HepG2 (cell line): ENCODE measurements around the gene UGT1A8. TPM values are rescaled to one million over a fixed set of nuclear protein-coding genes. Genes with fewer than 3 reads are reported as not detected.

ENCODE experiments used
- ATAC-seq: fragments of 200-7000 bp; cut with Tn5 transposase; 3 replicates; pipeline ENCODE4 v1.9.1; 2020; ENCODE audit warnings: mild to moderate bottlenecking, moderate library complexity
- BruUV-seq: library from RNA; stranded (reverse); fragments of 400-500 nt; replicated peaks from 2 replicates; lab custom pipeline; 2021; lab: Mats Ljungman, UMichigan
- CTCF ChIA-PET: fragments of 300-600 bp; formaldehyde crosslinking; extraction: SDS; loops from one replicate; lab custom pipeline; 2021; ENCODE audit warnings: low total read pairs, inconsistent platforms, low intra/inter-chr PET ratio; lab: Yijun Ruan, JAX
- POLR2A ChIA-PET: fragments of 350-600 bp; sonication (Branson Sonifier 250); formaldehyde crosslinking; loops from one replicate; lab custom pipeline; 2020; ENCODE audit warnings: antibody characterized with exemption, inconsistent platforms; lab: Yijun Ruan, JAX
- DNase-seq: peaks from one replicate; pipeline ENCODE4 v3.0.0-alpha.2; 2015; ENCODE audit warnings: low spot score
- FAIRE-seq: peaks from 3 replicates; lab custom pipeline; 2011; peaks lifted over from hg19 to GRCh38; lab: Jason Lieb, UNC
- H2AFZ ChIP-seq: one replicate; pipeline ENCODE4 v1.6.1; 2011; ENCODE audit warnings: low read length, inconsistent platforms
- H3K27ac ChIP-seq: fragments of 300-600 bp; 3 replicates; pipeline ENCODE4 v1.8.0; 2011; ENCODE audit warnings: mixed run types, mild to moderate bottlenecking, mixed read lengths, low read length, inconsistent platforms; ENCODE audit not compliant: insufficient read depth; ENCODE audit errors: extremely low read length
- H3K27me3 ChIP-seq, 2 experiments: fragments of 200-600 bp in 1 of 2; 2 replicates in 1 of 2; 3 replicates in 1 of 2; pipeline versions ENCODE4 v1.6.0 to v1.8.0; 2011; ENCODE audit warnings: low read length in 2 of 2, mild to moderate bottlenecking in 2 of 2, moderate library complexity in 2 of 2, inconsistent platforms in 1 of 2; ENCODE audit not compliant: insufficient read depth in 2 of 2, control insufficient read depth in 1 of 2
- H3K36me3 ChIP-seq, 2 experiments: fragments of 200-600 bp in 1 of 2; replicated peaks in 1 of 2; 2 replicates in 1 of 2; 3 replicates in 1 of 2; pipeline versions ENCODE4 v1.5.1 to v1.8.0; 2011; ENCODE audit warnings: low read length in 2 of 2, inconsistent platforms in 1 of 2; ENCODE audit not compliant: insufficient read depth in 2 of 2, control insufficient read depth in 1 of 2
- H3K4me1 ChIP-seq: 2 replicates; pipeline ENCODE4 v1.5.1; 2012; ENCODE audit warnings: low read length, inconsistent platforms; ENCODE audit not compliant: insufficient read depth
- H3K4me2 ChIP-seq: 2 replicates; pipeline ENCODE4 v1.6.0; 2011; ENCODE audit warnings: low read depth, low read length, inconsistent platforms
- H3K4me3 ChIP-seq, 3 experiments: fragments of 200-600 bp in 1 of 3; sonication (generic), shearing (Covaris generic) in 1 of 3; replicated peaks in 1 of 3; 2 replicates each; pipeline ENCODE4 v1.5.1; 2011 to 2016; ENCODE audit warnings: low read length in 3 of 3, inconsistent platforms in 2 of 3, low read depth in 2 of 3, mild to moderate bottlenecking in 2 of 3, control low read depth in 1 of 3, mixed read lengths in 1 of 3; ENCODE audit not compliant: insufficient read depth in 1 of 3
- H3K79me2 ChIP-seq: one replicate; pipeline ENCODE4 v1.6.1; 2011; ENCODE audit warnings: low read length, inconsistent platforms; ENCODE audit not compliant: insufficient read depth
- H3K9ac ChIP-seq: 2 replicates; pipeline ENCODE4 v1.6.0; 2011; ENCODE audit warnings: mild to moderate bottlenecking, low read depth, low read length, inconsistent platforms; ENCODE audit not compliant: insufficient read depth
- H3K9me3 ChIP-seq: 2 replicates; pipeline ENCODE4 v1.5.1; 2012; ENCODE audit warnings: mild to moderate bottlenecking, low read length
- H4K20me1 ChIP-seq: 2 replicates; pipeline ENCODE4 v1.6.0; 2011; ENCODE audit warnings: inconsistent platforms, mild to moderate bottlenecking, low read length, moderate library complexity; ENCODE audit not compliant: insufficient read depth
- ARID2 ChIP-seq: sonication (generic); formaldehyde crosslinking; IDR thresholded peaks from 2 replicates; pipeline ENCODE4 v1.8.1; 2022; ENCODE audit warnings: mild to moderate bottlenecking, missing genetic modification reagents, borderline replicate concordance
- CEBPB ChIP-seq: IDR thresholded peaks from 2 replicates; pipeline ENCODE4 v1.6.1; 2011; ENCODE audit warnings: low read depth, low read length, improper control_type of control experiment, borderline replicate concordance
- FOSL1 ChIP-seq: sonication (generic); formaldehyde crosslinking; IDR thresholded peaks from 2 replicates; pipeline ENCODE4 v1.9.0; 2021; ENCODE audit warnings: missing genetic modification reagents, borderline replicate concordance
- HOXA3 ChIP-seq: sonication (generic); formaldehyde crosslinking; IDR thresholded peaks from 2 replicates; pipeline ENCODE4 v1.5.0; 2020; ENCODE audit warnings: missing genetic modification reagents
- JARID2 ChIP-seq: sonication (generic); formaldehyde crosslinking; IDR thresholded peaks from 2 replicates; pipeline ENCODE4 v1.8.1; 2023; ENCODE audit warnings: missing genetic modification reagents, inconsistent platforms; ENCODE audit not compliant: insufficient replicate concordance
- MBD4 ChIP-seq: IDR thresholded peaks from 2 replicates; pipeline ENCODE4 v1.6.1; 2012; ENCODE audit warnings: low read length, inconsistent platforms, borderline replicate concordance
- NCOA1 ChIP-seq: sonication (generic); formaldehyde crosslinking; IDR thresholded peaks from 2 replicates; pipeline ENCODE4 v1.9.0; 2021; ENCODE audit warnings: missing genetic modification reagents
- NCOR1 ChIP-seq: fragments of 200-600 bp; sonication (generic); IDR thresholded peaks from 2 replicates; pipeline ENCODE4 v1.7.0; 2017; ENCODE audit warnings: antibody characterized with exemption, low read length, borderline replicate concordance
- SIX4 ChIP-seq: sonication (generic); formaldehyde crosslinking; IDR thresholded peaks from 2 replicates; pipeline ENCODE4 v1.4.0; 2020; ENCODE audit warnings: missing genetic modification reagents
- SRF ChIP-seq: IDR thresholded peaks from 2 replicates; pipeline ENCODE4 v1.6.1; 2011; ENCODE audit warnings: mild to moderate bottlenecking, low read depth, low read length, moderate library complexity
- ZNF746 ChIP-seq: sonication (generic); formaldehyde crosslinking; IDR thresholded peaks from 2 replicates; pipeline ENCODE4 v1.8.0; 2022; ENCODE audit warnings: mild to moderate bottlenecking, missing genetic modification reagents
- WGBS: methylation state at CpG from one replicate; pipeline ENCODE4 v1.1.6; 2017; ENCODE audit warnings: low lambda C conversion rate; 5-methylcytosine and 5-hydroxymethylcytosine counted together
- in situ Hi-C: cut with HindIII; loops from 2 replicates; pipeline ENCODE4 v1.10.0; 2017; ENCODE audit warnings: low pct_unique_long_range_greater_than_20kb; ENCODE audit not compliant: extremely low pct_ligation_motif_present
- intact Hi-C: fragments of 100-400 bp; cut with micrococcal nuclease; formaldehyde crosslinking; loops from one replicate; pipeline ENCODE4 v1.10.0; 2022; ENCODE audit not compliant: unreplicated experiment
- polyA plus RNA-seq, 8 experiments: library from polyadenylated mRNA; depleted of rRNA in 3 of 8; stranded (reverse) in 7 of 8; unstranded in 1 of 8; fragments of >200 nt; fragmentation: Illumina TruSeq in 4 of 8; extraction: Trizol in 4 of 8; gene quantifications; 2 replicates each; pipeline versions ENCODE4 v1.2.1 to v1.2.3, GENCODE V29; 2011 to 2016; ENCODE audit warnings: low read depth in 4 of 8, missing spikeins in 1 of 8, mixed read lengths in 1 of 8; ENCODE audit not compliant: insufficient read depth in 1 of 8
- total RNA-seq, 5 experiments: library from RNA; depleted of rRNA; stranded (reverse); fragments of >200 nt; fragmentation: Illumina TruSeq; extraction: Trizol; gene quantifications; 2 replicates each; pipeline ENCODE4 v1.2.3, GENCODE V29; 2016; ENCODE audit warnings: low read depth in 1 of 5
- TF ChIP-seq, protein P1 (sequence below): sonication (generic); formaldehyde crosslinking; IDR thresholded peaks from 2 replicates; pipeline ENCODE4 v1.9.0; 2022; ENCODE audit warnings: low read depth, missing genetic modification reagents
- TF ChIP-seq, protein P2 (sequence below): sonication (generic); formaldehyde crosslinking; IDR thresholded peaks from 2 replicates; pipeline ENCODE4 v1.5.0; 2020; ENCODE audit warnings: mild to moderate bottlenecking, low read depth, missing genetic modification reagents, borderline replicate concordance
- TF ChIP-seq, protein P3 (sequence below): IDR thresholded peaks from 2 replicates; pipeline ENCODE4 v1.6.1; 2016; ENCODE audit warnings: control low read depth
- TF ChIP-seq, protein P4 (sequence below): sonication (generic); formaldehyde crosslinking; IDR thresholded peaks from 2 replicates; pipeline ENCODE4 v1.8.0; 2022; ENCODE audit warnings: missing genetic modification reagents, low read depth, mild to moderate bottlenecking, borderline replicate concordance

Gene UGT1A8
- total and polyA plus RNA-seq, 2 of the 13 experiments (the other 11 are each of a cell fraction or from before 2014, with no cell fraction given), result not detected

DNA sequence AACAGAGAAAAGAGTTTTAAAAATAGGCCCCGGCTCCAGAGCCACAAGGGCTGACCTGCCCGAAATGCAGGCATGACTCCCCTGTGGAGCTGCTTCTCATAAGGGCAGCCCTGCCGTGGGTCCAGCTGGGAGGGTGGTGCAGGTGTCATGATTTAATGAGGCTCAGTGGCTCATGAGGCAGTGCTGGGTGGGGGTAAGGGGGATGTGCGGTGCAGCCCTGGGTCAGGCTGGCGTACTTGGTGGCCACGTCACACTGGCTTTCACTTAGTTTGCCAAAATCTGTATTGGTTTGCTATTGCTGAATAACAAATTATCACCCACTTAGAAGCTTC is 203.3 kb downstream of the UGT1A8 start:
- ATAC-seq (no peak), DNase-seq (no peak), FAIRE-seq (no peak)
- no TSS peak for BruUV-seq
- no peak for TF ChIP-seq NCOA1 (CRISPR knock-in tag)
- no peak for TF ChIP-seq NCOR1
- no peak for TF ChIP-seq CEBPB
- TF ChIP-seq, protein P1, sequence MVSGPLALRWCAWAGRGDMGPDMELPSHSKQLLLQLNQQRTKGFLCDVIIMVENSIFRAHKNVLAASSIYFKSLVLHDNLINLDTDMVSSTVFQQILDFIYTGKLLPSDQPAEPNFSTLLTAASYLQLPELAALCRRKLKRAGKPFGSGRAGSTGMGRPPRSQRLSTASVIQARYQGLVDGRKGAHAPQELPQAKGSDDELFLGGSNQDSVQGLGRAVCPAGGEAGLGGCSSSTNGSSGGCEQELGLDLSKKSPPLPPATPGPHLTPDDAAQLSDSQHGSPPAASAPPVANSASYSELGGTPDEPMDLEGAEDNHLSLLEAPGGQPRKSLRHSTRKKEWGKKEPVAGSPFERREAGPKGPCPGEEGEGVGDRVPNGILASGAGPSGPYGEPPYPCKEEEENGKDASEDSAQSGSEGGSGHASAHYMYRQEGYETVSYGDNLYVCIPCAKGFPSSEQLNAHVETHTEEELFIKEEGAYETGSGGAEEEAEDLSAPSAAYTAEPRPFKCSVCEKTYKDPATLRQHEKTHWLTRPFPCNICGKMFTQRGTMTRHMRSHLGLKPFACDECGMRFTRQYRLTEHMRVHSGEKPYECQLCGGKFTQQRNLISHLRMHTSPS, result no peak
- no peak for TF ChIP-seq SRF
- TF ChIP-seq ARID2 (CRISPR knock-in tag), result no peak
- Histone ChIP-seq H3K4me3 (no peak overlapping the region), H3K4me2 (no peak overlapping the region), H3K27ac (no peak overlapping the region), H3K36me3 (no peaks in the 10 kb centered on the region), H2AFZ (no peak overlapping the region), H3K9ac (no peak overlapping the region), H3K79me2 (no peaks in the 10 kb centered on the region), H4K20me1 (no peaks in the 10 kb centered on the region), H3K9me3 (no peaks in the 10 kb centered on the region), H3K27me3 (peaks cover 8 to 34% of the 10 kb centered on the region in 2 experiments), H3K4me1 (peaks cover 23% of the 10 kb centered on the region)
- POLR2A ChIA-PET, result no interaction called here
- in situ Hi-C loops, result no loop called here
- WGBS, result 79% methylated on average over 4 of the region's 6 CpGs
- CTCF ChIA-PET, result no interaction called here
- intact Hi-C loops, result no loop called here

DNA sequence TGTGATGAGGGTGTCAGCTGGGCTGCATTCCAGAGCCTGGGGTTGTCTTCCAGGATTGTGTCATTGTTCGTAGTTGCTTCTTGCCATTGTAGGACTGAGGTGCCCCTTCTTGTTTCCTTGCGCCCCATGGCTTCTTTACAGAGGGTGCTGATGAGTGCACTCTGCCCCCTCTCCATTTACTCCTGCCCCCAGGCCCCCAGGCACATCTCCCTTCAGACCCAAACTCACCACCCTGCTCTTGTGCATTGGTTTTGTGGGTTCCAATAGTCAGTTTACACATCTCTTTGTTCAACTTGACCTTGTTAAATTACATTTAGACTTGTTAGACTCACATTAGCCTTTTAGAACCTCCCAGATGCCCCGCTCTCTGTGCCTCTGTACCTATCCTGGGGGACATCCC is 203.8 kb downstream of the UGT1A8 start:
- no peak overlapping the region for H3K4me3 ChIP-seq
- H4K20me1 ChIP-seq, result no peaks in the 10 kb centered on the region
- TF ChIP-seq, protein P2, sequence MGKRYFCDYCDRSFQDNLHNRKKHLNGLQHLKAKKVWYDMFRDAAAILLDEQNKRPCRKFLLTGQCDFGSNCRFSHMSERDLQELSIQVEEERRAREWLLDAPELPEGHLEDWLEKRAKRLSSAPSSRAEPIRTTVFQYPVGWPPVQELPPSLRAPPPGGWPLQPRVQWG (CRISPR knock-in tag), result no peak
- TF ChIP-seq JARID2 (CRISPR knock-in tag) (no peak), FOSL1 (CRISPR knock-in tag) (no peak), SIX4 (CRISPR knock-in tag) (no peak), MBD4 (no peak), ZNF746 (CRISPR knock-in tag) (no peak), HOXA3 (CRISPR knock-in tag) (no peak)
- TF ChIP-seq, protein P3, sequence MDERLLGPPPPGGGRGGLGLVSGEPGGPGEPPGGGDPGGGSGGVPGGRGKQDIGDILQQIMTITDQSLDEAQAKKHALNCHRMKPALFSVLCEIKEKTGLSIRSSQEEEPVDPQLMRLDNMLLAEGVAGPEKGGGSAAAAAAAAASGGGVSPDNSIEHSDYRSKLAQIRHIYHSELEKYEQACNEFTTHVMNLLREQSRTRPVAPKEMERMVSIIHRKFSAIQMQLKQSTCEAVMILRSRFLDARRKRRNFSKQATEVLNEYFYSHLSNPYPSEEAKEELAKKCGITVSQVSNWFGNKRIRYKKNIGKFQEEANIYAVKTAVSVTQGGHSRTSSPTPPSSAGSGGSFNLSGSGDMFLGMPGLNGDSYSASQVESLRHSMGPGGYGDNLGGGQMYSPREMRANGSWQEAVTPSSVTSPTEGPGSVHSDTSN (CRISPR knock-in tag), result no peak
- TF ChIP-seq, protein P4, sequence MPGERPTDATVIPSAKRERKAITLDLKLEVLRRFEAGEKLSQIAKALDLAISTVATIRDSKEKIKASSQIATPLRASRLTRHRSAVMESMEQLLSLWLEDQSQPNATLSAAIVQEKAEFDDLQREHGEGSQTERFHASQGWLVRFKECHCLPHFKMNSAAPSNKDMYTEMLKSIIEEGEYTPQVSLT (CRISPR knock-in tag), result no peak

More for the DNA sequence above, 203.8 kb downstream of the UGT1A8 start:
- 40% methylated on average over 3 of the region's 3 CpGs for WGBS
- intact Hi-C loops (no loop called here), in situ Hi-C loops (no loop called here)
- H3K4me2 ChIP-seq, result no peak overlapping the region
- no peak for FAIRE-seq
- no peak overlapping the region for H3K27ac ChIP-seq
- BruUV-seq, result no TSS peak
- ChIA-PET POLR2A (no interaction called here), CTCF (no interaction called here)
- peaks cover 8 to 34% of the 10 kb centered on the region in 2 experiments for H3K27me3 ChIP-seq
- no peaks in the 10 kb centered on the region for H3K79me2 ChIP-seq
- no peak overlapping the region for H2AFZ ChIP-seq
- H3K36me3 ChIP-seq, result no peaks in the 10 kb centered on the region
- no peak for ATAC-seq
- no peak overlapping the region for H3K9ac ChIP-seq
- no peak for DNase-seq
- peaks cover 23% of the 10 kb centered on the region for H3K4me1 ChIP-seq
- H3K9me3 ChIP-seq, result no peaks in the 10 kb centered on the region
